H1 (cell line): ENCODE results near the gene KRTAP11-1. TPM values are rescaled to one million over a fixed set of nuclear protein-coding genes. Genes with fewer than 3 reads are reported as not detected.

Experiments used
- CTCF ChIA-PET: fragments of 300-600 bp; sonication (Branson Sonifier 250); formaldehyde crosslinking; loops from one replicate; lab custom pipeline; 2021; ENCODE audit not compliant: partially characterized antibody; lab: Charles Lee
- POLR2A ChIA-PET: fragments of 300-600 bp; sonication (Branson Sonifier 250); formaldehyde crosslinking; loops from one replicate; lab custom pipeline; 2021; ENCODE audit warnings: inconsistent platforms; ENCODE audit not compliant: partially characterized antibody; lab: Charles Lee
- DNase-seq, 2 experiments: peaks; one replicate each; pipeline versions ENCODE4 v3.0.0 to v3.0.0-alpha.2; 2010 to 2022; ENCODE audit warnings: low spot score in 2 of 2, low read depth in 1 of 2, mixed read lengths in 1 of 2
- FAIRE-seq: peaks from 2 replicates; lab custom pipeline; 2011; peaks lifted over from hg19 to GRCh38; lab: Jason Lieb, UNC
- H2AFZ ChIP-seq: 2 replicates; pipeline ENCODE4 v1.8.1; 2012; ENCODE audit warnings: low read length, inconsistent platforms
- H2AK5ac ChIP-seq: 2 replicates; pipeline ENCODE4 v1.6.1; 2013; ENCODE audit warnings: low read depth, low read length
- H2BK120ac ChIP-seq: replicated peaks from 2 replicates; pipeline ENCODE3; 2013; ENCODE audit warnings: low read depth, low read length, inconsistent platforms
- H2BK12ac ChIP-seq: 2 replicates; pipeline ENCODE4 v1.6.1; 2013; ENCODE audit warnings: low read depth, low read length
- H2BK15ac ChIP-seq: 2 replicates; pipeline ENCODE4 v1.6.1; 2013; ENCODE audit warnings: low read length
- H2BK20ac ChIP-seq: 2 replicates; pipeline ENCODE4 v1.6.1; 2013; ENCODE audit warnings: low read length
- H2BK5ac ChIP-seq: 2 replicates; pipeline ENCODE4 v1.6.1; 2013; ENCODE audit warnings: low read depth, low read length
- H3K14ac ChIP-seq: 2 replicates; pipeline ENCODE4 v1.6.1; 2013; ENCODE audit warnings: inconsistent platforms; ENCODE audit not compliant: insufficient read length
- H3K18ac ChIP-seq: 2 replicates; pipeline ENCODE4 v1.6.1; 2013; ENCODE audit warnings: low read length; ENCODE audit errors: extremely low read depth
- H3K23ac ChIP-seq: 2 replicates; pipeline ENCODE4 v1.6.1; 2013; ENCODE audit warnings: inconsistent platforms; ENCODE audit not compliant: insufficient read length
- H3K23me2 ChIP-seq: 2 replicates; pipeline ENCODE4 v1.6.1; 2013; ENCODE audit warnings: low read depth, low read length
- H3K27ac ChIP-seq: 2 replicates; pipeline ENCODE4 v1.6.1; 2011; ENCODE audit warnings: low read depth, low read length, inconsistent platforms
- H3K27me3 ChIP-seq, 4 experiments: replicated peaks in 1 of 4; 1 replicate in 1 of 4; 2 replicates in 3 of 4; pipeline versions ENCODE4 v1.6.1 to v1.8.1; 2011 to 2013; ENCODE audit warnings: low read length in 3 of 4, mild to moderate bottlenecking in 3 of 4, inconsistent platforms in 2 of 4, mixed read lengths in 2 of 4, moderate library complexity in 1 of 4; ENCODE audit not compliant: control insufficient read depth in 3 of 4, insufficient read depth in 3 of 4; ENCODE audit errors: extremely low read depth in 1 of 4
- H3K36me3 ChIP-seq, 4 experiments: 2 replicates each; pipeline versions ENCODE4 v1.6.1 to v1.8.1; 2011 to 2013; ENCODE audit warnings: mild to moderate bottlenecking in 4 of 4, low read length in 3 of 4, moderate library complexity in 2 of 4, control low read depth in 1 of 4, inconsistent platforms in 1 of 4; ENCODE audit not compliant: insufficient read depth in 4 of 4, control insufficient read depth in 2 of 4
- H3K4ac ChIP-seq: replicated peaks from 2 replicates; pipeline ENCODE3; 2013; ENCODE audit warnings: low read length, low read depth, mixed read lengths, inconsistent platforms; ENCODE audit not compliant: insufficient read length
- H3K4me1 ChIP-seq, 4 experiments: replicated peaks in 1 of 4; 1 replicate in 1 of 4; 2 replicates in 3 of 4; pipeline versions ENCODE4 v1.6.1 to v1.8.1; 2011 to 2013; ENCODE audit warnings: low read length in 3 of 4, inconsistent platforms in 2 of 4, mixed read lengths in 1 of 4; ENCODE audit not compliant: insufficient read depth in 4 of 4, control insufficient read depth in 3 of 4
- H3K4me2 ChIP-seq, 2 experiments: 2 replicates each; pipeline versions ENCODE4 v1.6.1 to v1.8.1; 2011 to 2013; ENCODE audit warnings: low read depth in 2 of 2, low read length in 2 of 2, control low read depth in 1 of 2, inconsistent platforms in 1 of 2, mild to moderate bottlenecking in 1 of 2; ENCODE audit not compliant: insufficient read depth in 1 of 2
- H3K4me3 ChIP-seq, 4 experiments: fragments of 200-600, 300-600 bp in 1 of 4; sonication (generic), shearing (Covaris generic), sonication (Bioruptor Twin) in 1 of 4; 2 replicates each; pipeline versions ENCODE4 v1.5.1 to v1.8.1; 2011 to 2016; ENCODE audit warnings: low read length in 4 of 4, low read depth in 3 of 4, control low read depth in 2 of 4, inconsistent platforms in 2 of 4, mild to moderate bottlenecking in 2 of 4, mixed read lengths in 1 of 4, moderate library complexity in 1 of 4; ENCODE audit not compliant: insufficient read depth in 2 of 4; ENCODE audit errors: extremely low read depth in 1 of 4
- H3K56ac ChIP-seq: replicated peaks from 2 replicates; pipeline ENCODE3; 2013; ENCODE audit warnings: low read depth, mild to moderate bottlenecking, mixed read lengths, low read length, inconsistent platforms; ENCODE audit not compliant: insufficient read length
- H3K79me1 ChIP-seq: 2 replicates; pipeline ENCODE4 v1.6.1; 2013; ENCODE audit warnings: low read depth, low read length, control low read depth
- H3K79me2 ChIP-seq, 2 experiments: 2 replicates each; pipeline versions ENCODE4 v1.6.1 to v1.8.1; 2012 to 2013; ENCODE audit warnings: low read length in 2 of 2, mild to moderate bottlenecking in 2 of 2, inconsistent platforms in 1 of 2; ENCODE audit not compliant: insufficient read depth in 2 of 2, control insufficient read depth in 1 of 2
- H3K9ac ChIP-seq, 4 experiments: replicated peaks in 1 of 4; 1 replicate in 1 of 4; 2 replicates in 3 of 4; pipeline versions ENCODE4 v1.6.1 to v1.8.1; 2011 to 2013; ENCODE audit warnings: low read depth in 3 of 4, low read length in 3 of 4, control low read depth in 2 of 4, mild to moderate bottlenecking in 2 of 4, moderate library complexity in 2 of 4, inconsistent platforms in 1 of 4; ENCODE audit errors: extremely low read depth in 1 of 4
- H3K9me3 ChIP-seq, 2 experiments: 2 replicates each; pipeline versions ENCODE4 v1.6.1 to v1.8.1; 2012 to 2013; ENCODE audit warnings: mild to moderate bottlenecking in 2 of 2, moderate library complexity in 2 of 2, control low read depth in 1 of 2, inconsistent platforms in 1 of 2, low read depth in 1 of 2, low read length in 1 of 2, mixed read lengths in 1 of 2; ENCODE audit not compliant: insufficient read depth in 2 of 2
- H4K20me1 ChIP-seq, 2 experiments: replicated peaks in 1 of 2; 2 replicates each; pipeline versions ENCODE3 to v1.8.1; 2011 to 2013; ENCODE audit warnings: inconsistent platforms in 2 of 2, low read length in 2 of 2, mild to moderate bottlenecking in 1 of 2; ENCODE audit not compliant: insufficient read depth in 2 of 2, control insufficient read depth in 1 of 2
- H4K5ac ChIP-seq: 2 replicates; pipeline ENCODE4 v1.6.1; 2013; ENCODE audit warnings: low read length, low read depth, mixed read lengths, inconsistent platforms; ENCODE audit not compliant: insufficient read length
- H4K8ac ChIP-seq: 2 replicates; pipeline ENCODE4 v1.8.0; 2013; ENCODE audit warnings: mild to moderate bottlenecking, moderate library complexity, low read length, inconsistent platforms; ENCODE audit not compliant: insufficient read depth; ENCODE audit errors: extremely low read depth
- H4K91ac ChIP-seq: replicated peaks from 2 replicates; pipeline ENCODE3; 2013; ENCODE audit warnings: low read length, mixed read lengths, inconsistent platforms; ENCODE audit not compliant: insufficient read length
- CTCF ChIP-seq, 3 experiments: IDR thresholded peaks; 1 replicate in 2 of 3; 2 replicates in 1 of 3; pipeline versions ENCODE4 v1.5.1 to v1.6.1; 2011; ENCODE audit warnings: low read length in 3 of 3, mild to moderate bottlenecking in 3 of 3, inconsistent platforms in 2 of 3, low read depth in 1 of 3, moderate library complexity in 1 of 3; ENCODE audit not compliant: insufficient read depth in 1 of 3; ENCODE audit errors: control extremely low read depth in 1 of 3
- MAFK ChIP-seq: IDR thresholded peaks from 2 replicates; pipeline ENCODE4 v1.6.1; 2012; ENCODE audit warnings: low read depth, mild to moderate bottlenecking, improper control_type of control experiment, low read length
- WGBS, 2 experiments: shearing (Covaris generic) in 1 of 2; methylation state at CpG; one replicate each; pipeline versions ENCODE4 v1.1.6 to v1.1.7; 2013 to 2015; ENCODE audit warnings: low lambda C conversion rate in 2 of 2, mixed read lengths in 2 of 2, inconsistent platforms in 1 of 2, low coverage in 1 of 2, missing lambda C conversion rate in 1 of 2; ENCODE audit not compliant: insufficient replicate concordance in 2 of 2, insufficient coverage in 1 of 2, insufficient read length in 1 of 2; ENCODE audit errors: extremely low coverage in 1 of 2, missing lambda C conversion rate in 1 of 2; 5-methylcytosine and 5-hydroxymethylcytosine counted together
- polyA plus RNA-seq, 7 experiments: library from polyadenylated mRNA; depleted of rRNA in 3 of 7; stranded (reverse) in 5 of 7; unstranded in 2 of 7; fragments of >200 nt in 5 of 7; fragments of 200-250 nt in 2 of 7; gene quantifications; 1 replicate in 5 of 7; 2 replicates in 1 of 7; 4 replicates in 1 of 7; pipeline versions ENCODE4 v1.2.1 to v1.2.3, GENCODE V29; 2011 to 2013; ENCODE audit warnings: missing spikeins in 2 of 7, mixed read lengths in 2 of 7
- total RNA-seq: library from RNA; stranded (reverse); fragmentation: NEBNext Ultra II Directional; extraction: Animal tissue kit (Norgen Biotek cat#: 25700); gene quantifications from 2 replicates; pipeline ENCODE4 v1.2.1, GENCODE V29; 2021

KRTAP11-1 gene
- total and polyA plus RNA-seq, 2 of the 8 experiments (the other 6 are each of a cell fraction or from before 2014, with no cell fraction given), result not detected

DNA sequence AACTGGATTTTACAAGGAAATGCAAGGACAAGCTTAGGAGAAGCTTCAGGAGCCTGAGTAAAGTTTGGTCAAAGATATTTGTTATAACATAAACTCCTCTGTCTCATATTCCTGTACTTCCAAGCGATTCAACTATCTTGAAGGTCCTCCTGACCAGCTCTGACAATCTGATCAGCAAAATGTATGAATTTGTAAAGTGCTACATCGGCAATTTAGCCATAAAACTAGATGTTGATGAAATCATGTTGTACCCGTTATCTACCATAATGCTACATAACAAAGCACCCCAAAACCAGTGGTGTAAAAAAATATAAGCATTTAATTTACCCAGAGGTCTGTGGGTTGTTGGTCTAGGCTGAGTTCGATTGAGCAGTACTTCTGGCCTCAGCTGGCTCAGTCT is 19.5 kb upstream of the KRTAP11-1 start:
- Histone ChIP-seq H3K4me2 (no peak overlapping the region), H3K23ac (no peak overlapping the region), H3K27me3 (no peaks in the 10 kb centered on the region), H3K4me3 (no peak overlapping the region), H3K18ac (no peak overlapping the region), H3K9ac (no peak overlapping the region), H2BK12ac (no peak overlapping the region), H3K14ac (no peak overlapping the region), H3K27ac (no peak overlapping the region), H2BK15ac (no peak overlapping the region), H2AFZ (no peak overlapping the region; the same call in 1 of the 2 replicates)
- CTCF ChIA-PET, result interaction anchor here (1.2 kb wide), 1 partner anchor 62 kb away, joined by 4 read pairs; no protein-coding TSS in a partner anchor
- peak; percentile 73; the same call in 1 of the 2 replicates for TF ChIP-seq MAFK
- no peak for TF ChIP-seq CTCF (IDR thresholded peaks at IDR 0.05; ENCODE audit: control extremely low read depth in 1 of 3, insufficient read depth in 1 of 3, low read depth in 1 of 3, low read length in 3 of 3)
- TF ChIP-seq, all 59 proteins: peak for 1
- H2BK20ac ChIP-seq, result no peak overlapping the region
- FAIRE-seq (no peak), DNase-seq (no peak)
- no peak overlapping the region for H2BK120ac ChIP-seq
- POLR2A ChIA-PET, result no interaction called here
- no peak overlapping the region for H4K8ac ChIP-seq
- H4K91ac ChIP-seq, result no peak overlapping the region
- no peak overlapping the region for H3K56ac ChIP-seq
- no peaks in the 10 kb centered on the region for H4K20me1 ChIP-seq
- 69% methylated on average over 4 of the region's 4 CpGs; no CpG with 5 or more reads in 1 of the 2 experiments for WGBS, 2 experiments
- no peaks in the 10 kb centered on the region for H3K9me3 ChIP-seq
- no peaks in the 10 kb centered on the region for H3K36me3 ChIP-seq
- H2AK5ac ChIP-seq, result no peak overlapping the region
- no peaks in the 10 kb centered on the region; the same call in 1 of the 2 replicates for H3K79me1 ChIP-seq
- no peak overlapping the region for H2BK5ac ChIP-seq
- no peak overlapping the region for H3K4ac ChIP-seq
- no peaks in the 10 kb centered on the region for H3K79me2 ChIP-seq
- no peaks in the 10 kb centered on the region for H3K23me2 ChIP-seq
- peaks cover 0 to 6% (median 0%) of the 10 kb centered on the region in 4 experiments; a peak in 3 of 7 replicates for H3K4me1 ChIP-seq
- H4K5ac ChIP-seq, result no peak overlapping the region
